Astrocyte of the cerebellum (primary cell): ENCODE measurements around the gene SPATA33.

Experiments
- DNase-seq: peaks from one replicate; pipeline ENCODE4 v3.0.0-alpha.2; 2011; ENCODE audit warnings: low read depth
- H3K4me3 ChIP-seq: 2 replicates; pipeline ENCODE4 v1.5.1; 2011; ENCODE audit warnings: mild to moderate bottlenecking, low read depth, low read length, moderate library complexity
- CTCF ChIP-seq: IDR thresholded peaks from 2 replicates; pipeline ENCODE4 v1.5.1; 2012; ENCODE audit warnings: low read length, low read depth, moderate library complexity, mild to moderate bottlenecking; ENCODE audit errors: missing control alignments
- in situ Hi-C: cut with HindIII; loops from 2 replicates; pipeline ENCODE4 v1.10.0; 2017; ENCODE audit warnings: low sequenced_read_pairs

Gene SPATA33

GRCh38 chr16:89704281-89704680, 46.6 kb downstream of the SPATA33 start:
- in situ Hi-C loops, result no loop called here
- no peak for DNase-seq
- H3K4me3 ChIP-seq, result no peak overlapping the region
- TF ChIP-seq CTCF, result no peak

- in situ Hi-C loops, result no loop called here
- H3K4me3 ChIP-seq, result no peak overlapping the region
- no peak for TF ChIP-seq CTCF
- DNase-seq, result no peak
Measured at GRCh38 chr16:89705006-89705405, 47.4 kb downstream of the SPATA33 start.

- H3K4me3 ChIP-seq, result no peak overlapping the region
- in situ Hi-C loops, result no loop called here
- TF ChIP-seq CTCF, result no peak
- DNase-seq, result no peak
Measured at GRCh38 chr16:89706518-89707260, 49.1 kb downstream of the SPATA33 start.

GRCh38 chr16:89707695-89708094, 50.1 kb downstream of the SPATA33 start:
- in situ Hi-C loops, result no loop called here
- no peak for TF ChIP-seq CTCF
- H3K4me3 ChIP-seq, result no peak overlapping the region
- DNase-seq, result no peak

GRCh38 chr16:89708481-89708931, 50.9 kb downstream of the SPATA33 start:
- in situ Hi-C loops, result no loop called here
- no peak overlapping the region for H3K4me3 ChIP-seq
- no peak for DNase-seq
- TF ChIP-seq CTCF, result no peak

- in situ Hi-C loops, result no loop called here
Measured at GRCh38 chr16:89709166-89709565, 51.5 kb downstream of the SPATA33 start.

More at GRCh38 chr16:89709166-89709565, 51.5 kb downstream of the SPATA33 start:
- DNase-seq, result no peak
- no peak for TF ChIP-seq CTCF
- no peak overlapping the region for H3K4me3 ChIP-seq
